GM20431 (cell line): ENCODE results near the gene PHLPP1.

Source experiments
- in situ Hi-C: fragments of 300-500 bp; cut with MseI, MboI; formaldehyde crosslinking; loops from one replicate; pipeline ENCODE4 v1.15.0; 2020; ENCODE audit warnings: low sequenced_read_pairs; ENCODE audit not compliant: unreplicated experiment

Gene PHLPP1

DNA sequence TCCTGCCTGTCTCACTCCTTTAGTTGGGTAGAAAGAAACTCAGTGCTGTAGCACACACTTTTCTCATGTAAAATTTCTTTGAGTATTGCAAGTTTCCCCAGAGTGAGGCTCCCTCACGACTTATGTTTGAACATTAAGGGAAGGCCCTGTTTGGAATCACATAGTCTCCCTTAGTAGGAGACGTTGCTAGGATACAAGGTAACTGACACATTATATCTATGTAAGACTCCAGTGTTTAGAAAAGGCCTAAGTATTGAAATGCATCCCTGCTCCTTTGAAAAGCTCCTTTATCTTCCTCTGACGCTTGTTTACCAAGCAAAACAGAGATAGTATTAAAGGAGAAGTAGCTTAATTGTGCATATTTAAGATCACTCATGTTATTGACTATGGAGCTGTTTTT, 248.2 kb downstream of the PHLPP1 start:
- in situ Hi-C loops = no loop called here

DNA sequence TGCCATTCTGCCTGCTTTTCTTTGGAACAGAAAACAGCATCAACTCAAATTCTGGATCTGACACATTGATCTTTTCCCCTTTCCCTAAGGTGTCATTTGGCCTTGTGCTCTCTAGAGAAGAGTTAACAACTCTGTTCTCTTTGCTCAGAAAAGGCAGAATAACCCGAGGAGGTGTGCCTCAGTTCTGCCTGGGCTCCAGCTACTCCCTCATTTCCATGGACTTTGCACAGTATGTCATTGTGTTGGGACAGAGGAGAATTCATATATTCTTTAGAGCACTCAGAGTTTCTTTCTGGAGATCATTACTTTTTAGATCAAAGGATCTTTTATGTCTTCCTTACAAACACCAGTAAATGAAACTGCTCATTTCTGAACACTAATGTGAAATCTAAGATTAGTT, 249.1 kb downstream of the PHLPP1 start:
- in situ Hi-C loops = no loop called here

DNA sequence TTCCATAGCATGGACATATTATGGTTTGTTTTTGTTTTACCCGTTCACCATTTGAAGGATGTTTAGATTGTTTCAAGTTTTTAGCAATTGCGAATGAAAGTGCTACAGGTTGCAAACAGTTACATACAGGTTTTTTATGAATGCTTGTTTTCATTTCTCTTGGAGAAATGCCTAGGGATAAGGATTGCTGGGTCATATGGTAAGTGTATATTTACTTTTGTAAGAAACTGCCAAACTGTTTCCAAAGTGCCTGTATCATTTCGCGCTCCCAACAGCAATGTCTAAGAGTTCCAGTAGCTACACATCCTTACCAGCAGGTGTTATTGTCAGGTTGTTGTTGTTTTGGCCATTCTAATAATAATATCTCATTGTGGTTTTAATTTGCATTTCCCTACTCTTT, 251.7 kb downstream of the PHLPP1 start:
- in situ Hi-C loops = no loop called here

DNA sequence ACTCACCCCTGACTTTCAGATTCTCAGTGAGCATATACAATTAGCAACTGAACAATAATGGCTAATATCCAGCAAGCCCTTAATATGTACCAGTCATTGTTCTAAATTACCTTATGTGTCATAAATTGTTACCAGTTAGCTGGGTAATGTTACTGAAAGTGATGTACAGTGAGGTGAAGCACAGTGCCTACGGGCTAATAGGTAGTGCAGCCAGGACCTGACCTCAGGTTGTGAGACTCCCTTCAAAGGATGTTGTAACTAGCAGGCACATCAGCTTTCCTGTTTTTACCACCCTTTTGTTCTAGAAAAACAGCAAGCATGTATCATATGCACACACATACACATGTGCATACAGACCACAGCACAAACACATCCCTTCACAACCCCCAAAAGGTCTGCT, 258.3 kb downstream of the PHLPP1 start:
- in situ Hi-C loops = loop anchor here (10.0 kb wide), 1 partner anchor 259 kb away; the partner anchor contains the start of gene PHLPP1

DNA sequence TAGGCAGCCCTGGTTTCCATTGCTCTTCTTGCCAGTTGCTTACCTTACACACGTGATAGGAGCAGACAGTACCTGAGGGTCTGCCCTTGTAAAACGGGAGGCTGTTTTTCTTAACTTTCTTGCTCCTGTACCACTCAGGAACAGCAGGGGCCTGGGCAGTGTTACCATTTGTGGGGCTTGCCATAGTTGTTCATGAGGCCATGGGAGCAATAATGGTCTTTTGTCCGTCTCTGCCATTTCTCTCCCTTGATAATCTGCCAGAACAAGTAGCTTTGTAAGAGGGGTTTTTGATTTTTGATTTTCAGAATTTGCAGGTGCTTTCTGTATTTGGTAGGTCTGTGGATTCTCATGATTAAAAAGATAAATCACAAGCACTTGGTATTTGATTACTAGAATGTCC, 259.0 kb downstream of the PHLPP1 start:
- in situ Hi-C loops = loop anchor here (10.0 kb wide), 1 partner anchor 260 kb away; the partner anchor contains the start of gene PHLPP1

DNA sequence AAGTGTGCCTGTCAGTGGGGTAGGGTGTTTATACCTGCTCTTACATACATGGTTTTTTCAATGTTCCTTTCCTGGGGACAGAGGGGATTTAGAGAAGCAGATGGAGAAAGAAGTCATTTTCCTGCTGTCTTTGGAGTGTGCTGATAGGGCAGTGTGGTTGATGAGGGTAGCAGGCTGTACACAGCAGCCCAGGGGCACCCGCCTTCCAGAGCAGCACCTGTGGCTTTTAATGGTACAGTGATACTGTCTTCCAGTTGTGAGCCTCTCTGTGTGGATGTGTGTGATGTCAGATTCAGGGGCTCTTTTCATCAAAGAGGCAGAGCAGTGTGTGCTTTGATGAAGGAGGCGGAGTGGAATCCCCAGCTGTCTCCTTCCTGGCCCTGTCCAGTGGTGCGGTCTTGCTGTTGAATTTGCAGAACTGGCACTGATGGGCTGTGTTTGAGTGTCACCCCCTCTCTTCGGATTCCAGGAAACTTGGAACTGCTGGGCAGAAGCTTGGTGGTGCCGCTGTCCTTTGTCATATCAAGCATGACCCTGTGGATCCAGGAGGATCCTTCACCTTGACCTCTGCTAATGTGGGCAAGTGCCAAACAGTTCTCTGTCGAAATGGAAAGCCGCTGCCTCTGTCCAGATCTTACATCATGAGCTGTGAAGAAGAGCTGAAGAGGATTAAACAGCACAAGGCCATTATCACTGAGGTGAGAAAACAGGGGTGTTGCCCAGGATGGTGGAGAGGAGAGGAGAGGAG, 259.8 kb downstream of the PHLPP1 start:
- in situ Hi-C loops = loop anchor here (10.0 to 25.0 kb wide), 3 partner anchors 260 to 538 kb away; partner anchors contain the start of gene PHLPP1

DNA sequence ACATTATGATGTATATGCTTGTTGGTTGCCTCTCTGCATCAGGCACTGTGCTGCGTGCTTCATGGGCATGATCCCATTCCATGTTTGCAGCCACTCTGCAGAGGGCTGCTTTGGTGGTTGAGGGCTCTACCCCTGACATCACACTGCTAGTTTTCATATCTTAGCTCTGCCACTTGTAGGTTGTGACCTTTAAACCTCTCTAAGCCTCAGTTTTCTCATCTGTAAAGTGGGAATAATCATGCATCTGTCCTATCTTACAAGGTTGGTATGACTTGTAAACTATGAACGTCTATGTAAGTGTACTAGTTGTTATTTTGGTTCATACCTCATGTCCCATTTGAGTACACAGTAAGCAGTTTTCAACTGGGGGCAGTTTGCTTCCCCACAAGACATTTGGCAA, 260.4 kb downstream of the PHLPP1 start:
- in situ Hi-C loops = loop anchor here (10.0 to 25.0 kb wide), 3 partner anchors 261 to 538 kb away; partner anchors contain the start of gene PHLPP1

DNA sequence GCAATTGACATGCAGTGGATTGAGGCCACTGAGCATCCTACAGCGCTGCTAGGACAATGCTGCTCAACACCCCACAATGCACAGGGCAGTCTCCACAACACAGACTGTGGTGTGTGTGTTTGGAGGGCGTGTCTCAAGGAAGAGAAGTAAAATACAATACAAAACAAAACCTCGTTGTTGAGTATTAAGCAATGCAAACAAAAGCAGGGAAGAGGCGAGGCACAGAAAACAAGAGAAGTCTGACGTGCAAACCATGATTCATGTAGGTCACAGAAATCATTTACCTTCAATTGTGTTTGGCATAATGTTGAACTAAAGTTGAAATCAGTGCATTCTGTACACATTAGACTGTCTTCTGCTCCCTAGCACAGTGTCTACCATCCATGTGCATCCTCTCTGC, 260.9 kb downstream of the PHLPP1 start:
- in situ Hi-C loops = loop anchor here (10.0 to 25.0 kb wide), 3 partner anchors 261 to 539 kb away; partner anchors contain the start of gene PHLPP1

DNA sequence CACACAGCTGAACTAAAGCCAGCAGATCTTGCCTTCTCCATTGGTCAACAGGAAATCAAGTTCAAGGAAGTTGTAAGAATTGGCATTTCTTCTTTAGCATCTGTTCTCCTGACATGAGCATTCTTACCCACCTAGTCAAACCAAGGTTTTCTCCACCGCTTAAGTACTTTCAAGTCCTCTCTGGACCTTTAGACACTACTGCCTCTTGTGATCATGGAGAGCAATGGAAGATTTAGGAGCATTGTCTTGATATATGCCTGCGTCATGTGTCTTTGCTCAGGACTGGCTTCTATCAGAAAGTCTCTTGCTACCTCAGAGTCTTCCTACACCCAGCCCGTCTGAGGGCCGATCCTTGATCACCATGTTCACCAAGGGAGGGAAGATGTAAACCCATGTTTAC, 262.2 kb downstream of the PHLPP1 start:
- in situ Hi-C loops = loop anchor here (10.0 to 25.0 kb wide), 3 partner anchors 263 to 540 kb away; partner anchors contain the start of gene PHLPP1

DNA sequence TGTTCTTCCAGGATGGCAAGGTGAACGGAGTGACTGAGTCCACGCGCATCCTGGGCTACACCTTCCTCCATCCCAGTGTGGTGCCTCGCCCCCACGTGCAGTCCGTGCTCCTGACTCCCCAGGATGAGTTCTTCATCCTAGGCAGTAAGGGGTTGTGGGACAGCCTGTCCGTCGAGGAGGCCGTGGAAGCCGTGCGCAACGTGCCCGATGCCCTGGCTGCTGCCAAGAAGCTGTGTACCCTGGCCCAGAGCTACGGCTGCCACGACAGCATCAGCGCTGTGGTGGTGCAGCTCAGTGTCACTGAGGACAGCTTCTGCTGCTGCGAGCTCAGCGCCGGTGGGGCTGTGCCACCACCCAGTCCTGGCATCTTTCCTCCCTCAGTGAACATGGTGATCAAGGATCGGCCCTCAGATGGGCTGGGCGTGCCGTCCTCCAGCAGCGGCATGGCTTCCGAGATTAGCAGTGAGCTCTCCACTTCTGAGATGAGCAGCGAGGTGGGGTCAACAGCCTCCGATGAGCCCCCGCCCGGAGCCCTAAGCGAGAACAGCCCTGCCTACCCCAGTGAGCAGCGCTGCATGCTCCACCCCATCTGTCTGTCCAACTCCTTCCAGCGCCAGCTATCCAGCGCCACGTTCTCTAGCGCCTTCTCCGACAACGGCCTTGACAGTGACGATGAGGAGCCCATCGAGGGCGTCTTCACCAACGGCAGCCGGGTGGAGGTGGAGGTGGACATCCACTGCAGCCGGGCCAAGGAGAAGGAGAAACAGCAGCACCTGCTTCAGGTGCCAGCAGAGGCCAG, 263.1 kb downstream of the PHLPP1 start:
- in situ Hi-C loops = loop anchor here (10.0 to 25.0 kb wide), 3 partner anchors 264 to 541 kb away; partner anchors contain the start of gene PHLPP1

DNA sequence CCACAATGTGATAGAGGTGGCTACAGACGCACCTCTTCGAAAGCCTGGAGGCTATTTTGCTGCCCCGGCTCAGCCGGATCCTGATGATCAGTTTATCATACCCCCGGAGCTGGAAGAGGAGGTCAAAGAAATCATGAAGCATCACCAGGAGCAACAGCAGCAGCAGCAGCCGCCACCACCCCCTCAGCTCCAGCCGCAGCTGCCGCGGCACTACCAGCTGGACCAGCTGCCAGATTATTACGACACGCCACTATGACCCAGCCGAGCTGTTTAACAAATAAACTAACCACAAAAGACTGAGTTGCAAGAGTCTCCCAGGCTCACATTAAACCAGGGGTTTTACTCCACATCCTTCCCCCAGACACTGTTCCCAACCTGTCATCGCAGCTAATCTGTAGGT, 263.8 kb downstream of the PHLPP1 start:
- in situ Hi-C loops = loop anchor here (10.0 to 25.0 kb wide), 3 partner anchors 264 to 542 kb away; partner anchors contain the start of gene PHLPP1

DNA sequence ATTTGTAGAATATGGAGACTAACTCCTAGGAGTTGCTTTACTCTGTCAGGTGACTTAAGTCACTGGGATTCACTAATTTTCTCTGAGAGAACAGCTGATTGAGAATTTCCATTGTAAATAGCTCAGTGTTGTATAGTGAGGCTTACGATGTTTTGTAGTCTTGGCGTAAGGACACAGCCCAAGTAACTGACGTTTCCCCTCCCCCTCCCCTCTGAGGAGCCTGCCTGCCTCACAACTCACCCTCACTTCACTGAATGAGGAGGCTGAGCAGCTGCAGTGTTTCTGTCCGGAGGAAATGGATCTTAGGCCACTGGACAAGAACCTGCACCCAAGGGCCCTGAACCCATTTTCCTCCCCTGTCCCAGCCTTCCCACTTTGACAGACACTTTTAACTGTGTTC, 264.6 kb downstream of the PHLPP1 start:
- in situ Hi-C loops = loop anchor here (10.0 to 25.0 kb wide), 3 partner anchors 265 to 543 kb away; partner anchors contain the start of gene PHLPP1

DNA sequence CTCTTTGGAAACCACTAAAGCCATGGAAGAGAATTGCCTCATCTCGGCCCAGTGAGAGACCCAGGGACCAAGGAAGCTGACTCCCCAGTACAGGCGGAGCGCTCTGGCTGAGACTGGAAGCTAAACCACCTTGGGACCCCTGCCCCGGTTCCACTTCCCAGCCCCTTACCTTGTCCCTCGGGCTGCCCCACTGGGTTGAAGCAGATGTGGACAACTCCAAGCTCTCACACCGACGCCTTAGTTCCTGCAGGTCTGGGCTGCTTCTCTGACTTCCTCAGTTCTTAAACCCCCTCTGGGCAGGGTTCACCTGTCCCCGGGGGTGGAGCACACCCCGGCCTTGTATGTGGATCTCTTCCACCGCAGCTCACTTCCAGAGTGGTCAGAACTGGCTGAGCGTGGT, 266.2 kb downstream of the PHLPP1 start:
- in situ Hi-C loops = loop anchor here (25.0 kb wide), 2 partner anchors 394 to 544 kb away; no protein-coding TSS in a partner anchor

DNA sequence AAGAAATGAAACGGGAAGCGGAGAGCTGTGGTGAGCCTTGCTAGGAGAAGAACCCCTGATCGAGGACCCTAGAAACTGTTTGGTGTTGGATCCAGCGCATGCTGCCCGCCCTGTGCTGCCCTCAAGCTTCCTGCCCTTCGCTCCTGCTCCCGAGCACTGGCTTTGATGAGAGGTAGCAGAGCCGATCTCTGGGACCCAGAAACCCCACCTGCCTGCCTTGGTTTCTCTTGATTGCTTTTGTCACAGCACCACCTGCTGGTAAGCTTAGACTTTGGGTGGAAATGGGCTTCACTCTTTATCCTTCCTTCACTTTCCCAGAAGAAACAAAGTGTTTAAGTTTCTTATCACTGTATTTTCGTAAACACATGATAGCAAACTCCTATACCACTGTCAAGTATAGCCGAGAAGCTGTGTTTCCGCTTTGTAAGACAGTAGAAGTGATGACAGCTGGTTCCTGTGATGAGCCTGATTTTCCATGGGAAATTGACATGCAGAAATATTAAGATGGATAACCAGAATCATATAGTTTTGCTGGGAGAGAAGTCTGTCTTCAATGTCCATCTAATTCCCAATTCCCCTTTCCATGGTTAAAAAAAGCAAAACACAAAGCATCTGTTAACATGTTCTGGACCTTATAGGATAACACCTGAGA, 267.4 kb downstream of the PHLPP1 start:
- in situ Hi-C loops = loop anchor here (25.0 kb wide), 2 partner anchors 395 to 545 kb away; no protein-coding TSS in a partner anchor

DNA sequence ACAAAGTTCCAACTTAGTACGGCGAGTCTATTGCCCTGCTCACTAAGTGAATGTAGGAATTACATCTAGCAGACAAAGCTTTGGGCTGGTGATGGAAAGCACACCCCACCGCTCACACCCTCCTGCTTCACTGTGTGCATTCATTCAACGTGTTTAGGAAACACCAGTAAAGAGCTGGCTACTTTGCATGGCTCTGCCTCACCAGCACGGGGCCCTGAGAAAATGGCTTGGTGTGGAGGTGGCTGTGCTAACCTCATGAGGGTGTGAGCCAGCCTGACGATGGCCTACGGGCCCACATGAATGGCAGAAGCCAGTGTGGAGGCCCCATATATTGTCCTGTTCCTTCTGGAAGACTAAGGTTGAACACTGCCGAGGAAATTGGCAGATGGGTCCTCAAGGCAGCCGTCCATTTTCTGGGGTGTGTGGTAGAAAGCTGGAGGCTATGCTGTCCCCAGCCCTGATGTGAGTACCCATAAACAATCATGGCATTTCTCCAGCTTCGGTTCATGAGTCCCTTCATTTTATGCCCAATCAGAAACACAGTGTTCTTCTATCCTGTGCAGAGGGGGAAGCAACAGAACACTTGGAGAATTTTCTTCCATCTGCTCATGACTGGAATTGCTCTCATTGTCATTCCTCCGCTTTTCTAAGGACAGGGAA, 269.4 kb downstream of the PHLPP1 start:
- in situ Hi-C loops = loop anchor here (25.0 kb wide), 2 partner anchors 397 to 547 kb away; no protein-coding TSS in a partner anchor

DNA sequence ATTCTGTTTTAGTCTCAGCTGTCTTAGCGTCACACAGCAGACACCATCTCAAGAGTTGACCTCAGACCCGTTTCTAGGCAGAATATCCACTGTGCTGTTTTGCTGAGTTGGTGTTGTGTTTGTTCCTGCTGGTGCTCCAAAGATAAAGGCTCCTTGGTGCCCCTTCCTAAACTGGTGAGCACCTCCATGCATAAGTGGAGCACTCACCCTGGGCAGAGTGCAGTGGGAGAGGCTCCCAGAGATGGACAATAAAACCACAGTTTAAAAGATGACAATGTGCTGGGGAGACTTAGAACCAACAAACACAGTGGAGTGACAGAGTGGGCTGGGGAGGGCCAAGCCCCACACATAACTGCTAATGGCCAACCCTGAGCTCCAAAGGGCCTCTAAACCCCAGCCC, 271.1 kb downstream of the PHLPP1 start:
- in situ Hi-C loops = loop anchor here (25.0 kb wide), 2 partner anchors 399 to 549 kb away; no protein-coding TSS in a partner anchor

DNA sequence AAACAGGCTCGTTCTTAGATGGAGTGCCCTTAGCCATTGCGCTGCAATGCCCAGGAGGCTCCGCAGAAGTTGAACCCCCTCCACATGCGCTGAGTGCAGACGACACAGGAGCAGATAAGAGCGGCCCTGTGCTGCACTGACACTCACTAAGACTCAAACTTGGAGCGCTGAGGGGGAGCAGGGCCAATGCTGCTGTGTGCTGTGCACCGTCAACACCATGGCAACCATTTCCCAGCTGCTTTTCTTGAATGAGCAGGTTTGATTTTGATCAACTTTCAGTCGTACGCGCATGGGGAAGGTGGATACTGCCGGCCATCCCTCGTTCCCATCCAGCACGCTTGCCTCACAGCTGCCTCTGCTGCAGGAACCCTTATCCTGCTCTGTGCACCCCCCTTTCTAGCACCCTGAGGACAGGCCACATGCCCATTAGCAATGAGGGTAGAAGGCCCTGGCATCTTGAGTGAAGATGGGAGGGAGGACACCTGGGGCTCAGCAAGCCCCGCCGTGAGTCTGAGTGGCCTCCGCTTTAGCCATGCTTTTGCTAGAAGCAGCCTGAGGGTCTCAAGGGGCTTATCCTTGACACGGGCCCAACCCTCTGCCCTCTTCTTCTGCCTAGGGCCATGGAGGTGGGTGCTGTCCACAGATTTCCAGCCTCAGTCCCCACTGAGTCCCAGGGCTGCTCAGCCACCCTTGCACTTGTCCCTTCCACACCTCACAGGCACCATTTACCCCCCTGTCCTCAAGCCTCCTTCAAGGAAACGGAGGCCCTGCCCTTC, 271.9 kb downstream of the PHLPP1 start:
- in situ Hi-C loops = loop anchor here (25.0 kb wide), 2 partner anchors 400 to 550 kb away; no protein-coding TSS in a partner anchor

DNA sequence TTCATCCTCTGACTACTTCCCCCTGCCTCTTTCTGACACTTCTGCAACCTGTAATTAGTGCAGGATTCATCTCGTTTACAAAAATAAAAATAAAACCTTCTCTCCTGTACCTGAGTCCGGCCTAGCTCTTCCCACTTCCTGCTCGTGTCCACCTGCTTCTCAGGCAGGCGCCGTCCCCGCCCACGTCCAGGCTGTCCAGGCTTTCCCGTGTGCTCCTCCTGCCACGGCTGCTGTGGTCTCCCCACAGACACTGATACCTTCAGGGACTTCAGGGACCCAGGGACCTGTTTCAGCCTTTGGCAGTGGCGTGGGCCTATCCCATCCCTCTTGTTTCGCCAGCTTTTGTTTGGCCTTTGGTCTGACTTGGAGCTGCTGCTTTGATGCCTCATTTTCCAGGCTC, 272.5 kb downstream of the PHLPP1 start:
- in situ Hi-C loops = loop anchor here (25.0 kb wide), 2 partner anchors 401 to 551 kb away; no protein-coding TSS in a partner anchor
